T-helper 1 cell treated with Interleukin-12 subunit alpha and Interleukin-12 subunit beta and Interleukin-4 antibody, amounts not matched to agents 30 ng/mL and 1 ng/mL, for 36 hours (primary cell): ENCODE measurements around the gene SCT. TPM values are rescaled to one million over a fixed set of nuclear protein-coding genes. Genes with fewer than 3 reads are reported as not detected.

Experiments used
- intact Hi-C: fragments of 100-400 bp; cut with micrococcal nuclease; formaldehyde crosslinking; loops from one replicate; pipeline ENCODE4 v1.15.1; 2024
- total RNA-seq: library from RNA; stranded (reverse); gene quantifications from 2 replicates; pipeline ENCODE4 v1.2.3, GENCODE V29; 2022

Gene SCT
- total RNA-seq, 1 donor from 2014 or later: not detected

DNA sequence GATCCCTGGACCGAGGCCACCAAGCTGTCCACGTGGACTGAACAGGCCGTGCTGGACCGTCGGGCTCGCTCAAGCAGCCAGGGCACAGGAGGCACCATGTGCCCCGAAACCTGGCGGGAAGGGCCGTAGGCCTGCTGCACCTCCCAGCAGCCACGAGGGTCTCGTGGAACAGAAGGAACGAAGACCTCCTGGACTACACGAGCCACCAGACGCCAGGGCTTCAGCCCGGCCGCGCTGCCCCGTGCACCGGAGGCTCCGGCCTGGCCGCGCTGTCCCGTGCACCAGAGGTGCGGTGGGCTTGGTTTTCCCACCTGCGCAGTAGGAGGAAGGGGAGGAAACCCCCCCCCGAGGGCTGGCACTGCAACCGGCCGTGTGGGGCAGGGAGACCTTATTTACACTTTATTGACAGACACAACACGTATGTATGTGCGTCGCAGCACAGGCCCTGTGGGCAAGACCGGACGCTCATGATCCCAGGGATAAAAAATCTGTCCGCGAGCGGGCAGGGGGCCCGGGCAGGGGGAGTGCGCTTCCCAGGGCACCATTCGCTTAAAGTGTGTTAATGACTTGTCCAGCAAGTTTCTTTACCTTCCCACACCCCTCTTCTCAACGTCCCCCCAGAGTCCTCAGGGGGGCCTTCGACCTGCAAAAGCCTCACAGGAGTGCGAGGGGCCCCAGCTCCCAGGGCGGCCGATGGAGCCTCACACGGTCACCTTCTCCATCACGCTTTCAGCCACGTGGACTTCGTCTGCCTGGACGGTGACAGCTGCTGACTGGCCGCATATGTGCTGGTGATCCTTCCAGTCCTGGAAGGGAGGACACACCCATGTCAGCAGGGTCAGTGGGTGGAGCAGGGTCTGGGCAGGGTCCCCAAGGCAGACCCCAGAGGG lies 17.1 kb upstream of the SCT start:
- intact Hi-C loops: no loop called here

DNA sequence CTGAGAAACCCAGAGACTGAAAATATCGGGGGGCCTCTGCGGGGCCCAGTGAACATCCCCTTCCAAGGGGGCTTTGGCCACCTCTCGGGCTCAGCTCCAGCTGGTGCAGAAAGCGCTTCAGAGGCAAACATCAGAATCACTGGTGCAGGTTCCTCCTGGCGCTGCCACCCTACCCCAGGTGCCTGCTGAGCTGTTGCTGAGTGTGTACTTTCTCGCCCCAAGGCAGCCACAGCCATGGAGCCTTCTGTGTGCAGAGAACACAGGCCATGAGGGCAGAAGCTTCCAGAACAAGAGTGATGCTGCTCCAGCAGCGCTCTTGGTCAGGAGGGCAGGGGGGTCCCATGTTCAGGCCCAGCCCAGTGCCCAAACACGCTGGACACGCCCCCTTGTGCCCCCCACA lies 16.4 kb upstream of the SCT start:
- intact Hi-C loops: no loop called here

GRCh38 chr11:641806-642370 lies 14.9 kb upstream of the SCT start:
- intact Hi-C loops: no loop called here

GRCh38 chr11:640021-640706 lies 13.2 kb upstream of the SCT start:
- intact Hi-C loops: no loop called here

DNA sequence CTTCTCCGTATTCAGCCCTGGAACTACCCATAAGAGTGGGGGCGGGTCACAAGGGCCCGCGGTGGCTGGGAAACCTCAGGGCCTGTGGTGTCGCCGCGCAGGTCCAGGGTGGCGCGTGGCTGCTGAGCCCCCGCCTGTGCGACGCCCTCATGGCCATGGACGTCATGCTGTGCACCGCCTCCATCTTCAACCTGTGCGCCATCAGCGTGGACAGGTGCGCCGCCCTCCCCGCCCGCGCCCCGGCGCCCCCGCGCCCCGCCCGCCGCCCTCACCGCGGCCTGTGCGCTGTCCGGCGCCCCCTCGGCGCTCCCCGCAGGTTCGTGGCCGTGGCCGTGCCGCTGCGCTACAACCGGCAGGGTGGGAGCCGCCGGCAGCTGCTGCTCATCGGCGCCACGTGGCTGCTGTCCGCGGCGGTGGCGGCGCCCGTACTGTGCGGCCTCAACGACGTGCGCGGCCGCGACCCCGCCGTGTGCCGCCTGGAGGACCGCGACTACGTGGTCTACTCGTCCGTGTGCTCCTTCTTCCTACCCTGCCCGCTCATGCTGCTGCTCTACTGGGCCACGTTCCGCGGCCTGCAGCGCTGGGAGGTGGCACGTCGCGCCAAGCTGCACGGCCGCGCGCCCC lies 12.5 kb upstream of the SCT start:
- intact Hi-C loops: no loop called here

- intact Hi-C loops: no loop called here
Measured at GRCh38 chr11:638631-639331, 11.8 kb upstream of the SCT start.

DNA sequence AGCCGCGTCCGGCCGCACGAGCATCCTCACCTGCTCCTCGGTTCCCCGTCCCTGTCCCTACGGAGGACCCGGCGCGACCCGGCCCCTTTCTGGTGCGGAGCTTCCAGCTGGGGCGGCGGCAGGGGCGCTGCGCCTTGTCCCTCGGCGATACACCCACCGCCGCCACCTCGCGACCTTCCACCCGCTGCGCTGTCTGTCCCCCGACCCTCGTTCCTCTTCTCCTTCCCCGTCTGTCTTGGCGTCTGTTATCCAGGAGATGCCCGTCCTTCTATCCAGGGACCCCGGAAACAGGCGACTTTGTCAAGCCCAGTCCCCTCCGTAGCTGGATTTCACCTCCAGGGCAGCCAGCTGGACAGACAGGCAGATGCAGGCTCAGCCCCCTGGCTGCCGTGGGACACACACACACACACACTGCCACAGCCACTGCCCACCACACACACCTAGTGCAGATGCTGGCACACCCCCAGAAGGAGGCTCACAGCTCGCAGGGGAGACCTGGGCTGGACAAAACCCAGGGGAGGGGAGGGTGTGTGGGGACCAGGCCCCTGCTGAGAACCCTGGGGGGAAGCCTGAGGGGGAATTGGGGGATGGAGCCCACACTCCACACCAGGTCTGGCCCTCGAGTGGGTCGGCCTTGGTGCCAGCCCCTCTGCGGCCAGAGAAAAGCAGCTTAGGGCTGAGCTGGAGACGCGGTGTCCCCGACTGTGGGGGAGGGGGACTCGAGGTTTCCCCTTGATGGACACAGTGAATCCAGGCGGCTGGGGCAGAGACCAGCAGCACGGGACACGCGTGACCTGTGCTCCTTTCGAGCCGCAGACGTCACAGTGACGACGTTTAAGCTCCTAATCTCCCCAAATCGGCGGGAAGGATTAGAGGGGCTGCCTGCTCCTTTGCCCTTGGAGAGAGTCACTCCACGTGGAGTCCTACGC lies 10.9 kb upstream of the SCT start:
- intact Hi-C loops: no loop called here

- intact Hi-C loops: no loop called here
Measured at GRCh38 chr11:637333-637592, 10.3 kb upstream of the SCT start.

DNA sequence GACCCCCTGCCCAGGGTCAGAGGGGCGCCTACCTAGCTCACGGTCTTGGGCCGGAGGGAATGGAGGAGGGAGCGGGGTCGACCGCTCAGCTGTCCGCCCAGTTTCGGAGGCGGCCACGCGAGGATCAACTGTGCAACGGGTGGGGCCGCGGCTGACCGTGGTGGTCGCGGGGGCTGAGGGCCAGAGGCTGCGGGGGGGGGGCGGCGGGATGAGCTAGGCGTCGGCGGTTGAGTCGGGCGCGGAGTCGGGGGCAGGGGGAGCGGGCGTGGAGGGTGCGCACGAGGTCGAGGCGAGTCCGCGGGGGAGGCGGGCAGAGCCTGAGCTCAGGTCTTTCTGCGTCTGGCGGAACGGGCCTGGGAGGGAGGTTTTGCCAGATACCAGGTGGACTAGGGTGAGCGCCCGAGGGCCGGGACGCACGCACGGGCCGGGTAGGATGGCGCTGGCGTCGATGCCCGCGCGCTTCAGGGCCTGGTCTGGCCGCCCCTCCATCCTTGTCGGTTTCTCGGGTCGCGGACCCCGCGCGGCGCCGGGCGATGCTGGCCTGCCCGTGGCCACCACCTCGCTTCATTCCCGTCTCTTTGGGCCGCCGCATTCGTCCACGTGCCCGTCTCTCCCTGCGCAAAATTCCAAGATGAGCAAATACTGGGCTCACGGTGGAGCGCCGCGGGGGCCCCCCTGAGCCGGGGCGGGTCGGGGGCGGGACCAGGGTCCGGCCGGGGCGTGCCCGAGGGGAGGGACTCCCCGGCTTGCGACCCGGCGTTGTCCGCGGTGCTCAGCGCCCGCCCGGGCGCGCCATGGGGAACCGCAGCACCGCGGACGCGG lies 9.7 kb upstream of the SCT start, which contains the start of gene DRD4:
TSS of gene DRD4 (plus strand) at position 759 of the 822 bp plus-strand sequence. CDS start at position 795, 36 bp downstream.
- intact Hi-C loops: no loop called here

GRCh38 chr11:635945-636510 lies 9.0 kb upstream of the SCT start:
- intact Hi-C loops: no loop called here

DNA sequence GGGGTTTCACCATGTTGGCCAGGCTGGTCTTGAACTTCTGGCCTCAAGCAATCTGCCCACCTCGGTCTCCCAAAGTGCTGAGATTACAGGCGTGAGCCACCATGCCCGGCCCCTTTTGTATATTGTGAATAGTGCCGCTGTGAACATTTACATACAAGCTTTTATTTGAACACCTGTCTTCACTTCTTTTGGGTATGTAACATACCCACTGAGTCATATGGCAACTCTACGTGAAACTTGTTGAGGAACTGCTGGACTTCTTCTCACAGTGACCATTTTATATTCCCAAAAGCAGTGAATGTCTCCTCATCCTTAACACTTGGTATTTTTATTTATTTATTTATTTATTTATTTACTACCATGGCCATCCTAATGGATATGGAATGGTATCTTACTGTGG lies 3.9 kb upstream of the SCT start:
- intact Hi-C loops: no loop called here

- intact Hi-C loops: no loop called here
Measured at GRCh38 chr11:629237-629583, 2.2 kb upstream of the SCT start.

DNA sequence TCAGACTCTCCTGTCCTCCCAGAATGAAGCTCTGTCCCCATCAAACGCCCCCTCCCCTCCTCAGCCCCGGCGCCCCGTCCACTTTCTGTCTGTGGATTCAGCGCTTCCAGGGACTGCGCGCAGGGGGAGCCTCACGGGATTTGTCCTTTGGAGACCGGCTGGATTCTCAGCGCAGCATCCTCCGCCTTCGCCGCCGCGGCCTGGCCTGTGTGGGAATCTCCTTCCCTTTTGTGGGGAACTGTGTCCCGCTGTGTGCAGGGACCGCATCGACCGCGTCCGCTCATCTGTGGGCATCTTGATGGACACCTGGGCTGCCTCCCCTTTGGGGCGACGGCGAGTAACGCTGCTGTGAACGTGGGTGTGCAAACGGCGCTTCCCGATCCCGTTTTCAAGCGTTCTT lies 1.1 kb upstream of the SCT start:
- intact Hi-C loops: no loop called here

DNA sequence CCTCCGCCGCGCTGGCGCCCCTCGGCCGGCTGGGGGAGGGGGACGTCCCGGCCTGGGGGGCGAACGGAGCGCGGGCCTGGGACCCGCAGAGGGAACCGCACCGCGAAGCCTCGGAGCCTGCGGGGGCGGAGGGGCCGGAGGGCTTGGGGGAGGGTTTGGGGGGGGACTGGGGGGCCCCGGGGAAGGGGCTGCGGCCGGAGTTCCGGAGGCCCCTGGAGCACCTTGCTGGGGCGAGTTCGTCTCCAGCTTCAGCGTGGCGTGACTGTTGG lies 261 bp upstream of the SCT start:
- intact Hi-C loops: no loop called here

DNA sequence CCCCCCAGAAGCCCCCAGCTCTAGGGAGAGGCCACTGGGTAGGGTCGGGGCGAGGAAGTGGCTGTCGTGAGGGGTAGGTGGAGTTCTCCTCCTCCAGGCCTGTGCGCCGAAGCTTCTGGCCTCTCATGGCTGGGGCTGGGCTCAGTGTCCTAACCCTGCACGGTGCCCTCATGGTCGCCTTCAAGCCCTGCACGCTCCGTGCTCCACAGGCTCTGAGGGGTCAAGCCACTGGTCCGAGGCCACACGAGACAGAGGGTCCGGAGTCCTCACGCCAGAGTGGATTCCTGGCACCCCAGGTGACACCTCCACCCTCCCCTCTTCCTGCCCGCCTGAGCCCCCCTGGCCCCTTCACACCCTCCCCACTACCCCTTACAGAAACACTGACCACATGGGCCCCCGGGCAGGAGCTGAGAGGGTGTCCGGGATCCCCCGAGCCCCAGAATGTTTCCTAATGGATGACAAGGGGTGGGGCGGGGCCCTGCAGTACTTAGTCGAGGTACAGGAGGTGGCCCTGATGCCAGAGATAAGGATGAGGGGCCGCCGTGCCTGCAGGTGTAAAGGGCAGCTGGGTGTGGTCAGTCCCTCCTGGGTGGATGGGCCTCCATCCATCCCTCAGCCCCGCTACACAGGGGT lies 1.2 kb downstream of the SCT start:
- intact Hi-C loops: no loop called here

GRCh38 chr11:624705-625635 lies 2.0 kb downstream of the SCT start, which contains the start of gene CDHR5:
Gene CDHR5, minus strand, starts transcription at chr11:624955. Its CDS starts 53 bp downstream, at chr11:624902.
- intact Hi-C loops: no loop called here

GRCh38 chr11:623999-624704 lies 2.8 kb downstream of the SCT start:
- intact Hi-C loops: no loop called here
